ENCODE measurements around the gene MAPRE2.

- TF ChIP-seq CTCF (IDR thresholded peaks at IDR 0.05; ENCODE audit: low read length) = no peak
- no peak for TF ChIP-seq EZH2 (IDR thresholded peaks at IDR 0.05; ENCODE audit: borderline replicate concordance, low read length)
Measured at GRCh38 chr18:35139517-35139916, 98.3 kb downstream of the MAPRE2 start.

Data from OCI-LY1 (cell line).